ENCODE measurements around the gene DUSP9. TPM values are rescaled to one million over a fixed set of nuclear protein-coding genes. Genes with fewer than 3 reads are reported as not detected.
"Not testable (repeated sequence)": the region's sequence is repeated elsewhere in the genome, so short reads cannot be mapped to it uniquely, and the experiment has no call there.

Gene DUSP9
- total and polyA plus RNA-seq, 4 donors = 0.55 to 3.1 (median 1.4) TPM

- not testable (repeated sequence) for H3K27me3 ChIP-seq (ENCODE audit: control insufficient read depth, insufficient read depth, low read length); H3K36me3 ChIP-seq (ENCODE audit: control insufficient read depth, insufficient read depth, low read length); H3K4me3 ChIP-seq (ENCODE audit: low read depth, low read length); DNase-seq (ENCODE audit: low read depth in 4 of 6, low spot score in 6 of 6); H3K9me3 ChIP-seq (ENCODE audit: control insufficient read depth, insufficient read depth, low read length); H3K27ac ChIP-seq (ENCODE audit: low read depth, low read length)
- H3K4me1 ChIP-seq (ENCODE audit: control insufficient read depth, insufficient read depth, low read length) = peaks cover 25% of the 10 kb centered on the region
- WGBS (ENCODE audit: insufficient coverage) = 78% methylated on average over 16 of the region's 18 CpGs
These were observed 42.2 kb upstream of the DUSP9 start for GRCh38 chrX:153604666-153605380.

GRCh38 chrX:153606503-153606902 lies 40.5 kb upstream of the DUSP9 start:
- no peaks in the 10 kb centered on the region for H3K36me3 ChIP-seq (ENCODE audit: control insufficient read depth, insufficient read depth, low read length)
- H3K4me1 ChIP-seq (ENCODE audit: control insufficient read depth, insufficient read depth, low read length) = peaks cover 22% of the 10 kb centered on the region
- 79% methylated on average over 20 of the region's 23 CpGs for WGBS (ENCODE audit: insufficient coverage)
- no peak for DNase-seq (ENCODE audit: low read depth in 4 of 6, low spot score in 6 of 6)
- no peaks in the 10 kb centered on the region for H3K27me3 ChIP-seq (ENCODE audit: control insufficient read depth, insufficient read depth, low read length)
- H3K27ac ChIP-seq (ENCODE audit: low read depth, low read length) = no peak overlapping the region
- no peaks in the 10 kb centered on the region for H3K9me3 ChIP-seq (ENCODE audit: control insufficient read depth, insufficient read depth, low read length)
- no peak overlapping the region for H3K4me3 ChIP-seq (ENCODE audit: low read depth, low read length)

- no peaks in the 10 kb centered on the region for H3K9me3 ChIP-seq (ENCODE audit: control insufficient read depth, insufficient read depth, low read length)
- H3K27me3 ChIP-seq (ENCODE audit: control insufficient read depth, insufficient read depth, low read length) = no peaks in the 10 kb centered on the region
- no peak overlapping the region for H3K4me3 ChIP-seq (ENCODE audit: low read depth, low read length)
- DNase-seq (ENCODE audit: low read depth in 4 of 6, low spot score in 6 of 6) = no peak
- WGBS (ENCODE audit: insufficient coverage) = 100% methylated on average over 1 of the region's 2 CpGs
- no peak overlapping the region for H3K27ac ChIP-seq (ENCODE audit: low read depth, low read length)
- peaks cover 19% of the 10 kb centered on the region for H3K4me1 ChIP-seq (ENCODE audit: control insufficient read depth, insufficient read depth, low read length)
- H3K36me3 ChIP-seq (ENCODE audit: control insufficient read depth, insufficient read depth, low read length) = no peaks in the 10 kb centered on the region
These were observed 38.6 kb upstream of the DUSP9 start for GRCh38 chrX:153608376-153608775.

- H3K27ac ChIP-seq (ENCODE audit: low read depth, low read length) = no peak overlapping the region
- WGBS (ENCODE audit: insufficient coverage) = 60% methylated on average over 1 of the region's 4 CpGs
- no peak overlapping the region for H3K4me3 ChIP-seq (ENCODE audit: low read depth, low read length)
- H3K9me3 ChIP-seq (ENCODE audit: control insufficient read depth, insufficient read depth, low read length) = no peaks in the 10 kb centered on the region
- no peak for DNase-seq (ENCODE audit: low read depth in 4 of 6, low spot score in 6 of 6)
- no peaks in the 10 kb centered on the region for H3K27me3 ChIP-seq (ENCODE audit: control insufficient read depth, insufficient read depth, low read length)
- no peaks in the 10 kb centered on the region for H3K36me3 ChIP-seq (ENCODE audit: control insufficient read depth, insufficient read depth, low read length)
- H3K4me1 ChIP-seq (ENCODE audit: control insufficient read depth, insufficient read depth, low read length) = peaks cover 19% of the 10 kb centered on the region
These were observed 38.2 kb upstream of the DUSP9 start for GRCh38 chrX:153608806-153609205.

- peaks cover 19% of the 10 kb centered on the region for H3K4me1 ChIP-seq (ENCODE audit: control insufficient read depth, insufficient read depth, low read length)
- H3K36me3 ChIP-seq (ENCODE audit: control insufficient read depth, insufficient read depth, low read length) = no peaks in the 10 kb centered on the region
- WGBS (ENCODE audit: insufficient coverage) = 19% methylated on average over 61 of the region's 63 CpGs
- H3K27ac ChIP-seq (ENCODE audit: low read depth, low read length) = peak overlapping the region; percentile 61
- DNase-seq (ENCODE audit: low read depth in 4 of 6, low spot score in 6 of 6) = peak in 5 of 6 donors; percentile 59 to 94 (median 76)
- no peaks in the 10 kb centered on the region for H3K27me3 ChIP-seq (ENCODE audit: control insufficient read depth, insufficient read depth, low read length)
- H3K4me3 ChIP-seq (ENCODE audit: low read depth, low read length) = peak overlapping the region; percentile 41
- no peaks in the 10 kb centered on the region for H3K9me3 ChIP-seq (ENCODE audit: control insufficient read depth, insufficient read depth, low read length)
These were observed 36.8 kb upstream of the DUSP9 start for GRCh38 chrX:153609917-153610835.

- H3K4me3 ChIP-seq (ENCODE audit: low read depth, low read length) = peak overlapping the region; percentile 41
- H3K36me3 ChIP-seq (ENCODE audit: control insufficient read depth, insufficient read depth, low read length) = no peaks in the 10 kb centered on the region
- DNase-seq (ENCODE audit: low read depth in 4 of 6, low spot score in 6 of 6) = no peak
- peaks cover 19% of the 10 kb centered on the region for H3K4me1 ChIP-seq (ENCODE audit: control insufficient read depth, insufficient read depth, low read length)
- peak overlapping the region; percentile 61 for H3K27ac ChIP-seq (ENCODE audit: low read depth, low read length)
- 61% methylated on average over 9 of the region's 9 CpGs for WGBS (ENCODE audit: insufficient coverage)
- H3K9me3 ChIP-seq (ENCODE audit: control insufficient read depth, insufficient read depth, low read length) = no peaks in the 10 kb centered on the region
- no peaks in the 10 kb centered on the region for H3K27me3 ChIP-seq (ENCODE audit: control insufficient read depth, insufficient read depth, low read length)
These were observed 36.2 kb upstream of the DUSP9 start for GRCh38 chrX:153610836-153611213.

- Histone ChIP-seq H3K27me3 (ENCODE audit: control insufficient read depth, insufficient read depth, low read length) (no peaks in the 10 kb centered on the region), H3K27ac (ENCODE audit: low read depth, low read length) (no peak overlapping the region), H3K9me3 (ENCODE audit: control insufficient read depth, insufficient read depth, low read length) (no peaks in the 10 kb centered on the region), H3K36me3 (ENCODE audit: control insufficient read depth, insufficient read depth, low read length) (no peaks in the 10 kb centered on the region), H3K4me1 (ENCODE audit: control insufficient read depth, insufficient read depth, low read length) (peaks cover 19% of the 10 kb centered on the region), H3K4me3 (ENCODE audit: low read depth, low read length) (no peak overlapping the region)
- DNase-seq (ENCODE audit: low read depth in 4 of 6, low spot score in 6 of 6) = no peak
- 74% methylated on average over 7 of the region's 14 CpGs for WGBS (ENCODE audit: insufficient coverage)
These were observed 35.5 kb upstream of the DUSP9 start for GRCh38 chrX:153611298-153612095.

GRCh38 chrX:153612413-153612812 lies 34.6 kb upstream of the DUSP9 start:
- H3K27ac ChIP-seq (ENCODE audit: low read depth, low read length) = no peak overlapping the region
- no peaks in the 10 kb centered on the region for H3K9me3 ChIP-seq (ENCODE audit: control insufficient read depth, insufficient read depth, low read length)
- H3K4me1 ChIP-seq (ENCODE audit: control insufficient read depth, insufficient read depth, low read length) = peaks cover 19% of the 10 kb centered on the region
- H3K4me3 ChIP-seq (ENCODE audit: low read depth, low read length) = no peak overlapping the region
- no peaks in the 10 kb centered on the region for H3K36me3 ChIP-seq (ENCODE audit: control insufficient read depth, insufficient read depth, low read length)
- DNase-seq (ENCODE audit: low read depth in 4 of 6, low spot score in 6 of 6) = no peak
- H3K27me3 ChIP-seq (ENCODE audit: control insufficient read depth, insufficient read depth, low read length) = no peaks in the 10 kb centered on the region
- WGBS (ENCODE audit: insufficient coverage) = 85% methylated on average over 3 of the region's 10 CpGs

- DNase-seq (ENCODE audit: low read depth in 4 of 6, low spot score in 6 of 6) = no peak
- H3K27ac ChIP-seq (ENCODE audit: low read depth, low read length) = no peak overlapping the region
- no peaks in the 10 kb centered on the region for H3K36me3 ChIP-seq (ENCODE audit: control insufficient read depth, insufficient read depth, low read length)
- no peaks in the 10 kb centered on the region for H3K9me3 ChIP-seq (ENCODE audit: control insufficient read depth, insufficient read depth, low read length)
- H3K27me3 ChIP-seq (ENCODE audit: control insufficient read depth, insufficient read depth, low read length) = no peaks in the 10 kb centered on the region
- H3K4me3 ChIP-seq (ENCODE audit: low read depth, low read length) = no peak overlapping the region
- WGBS (ENCODE audit: insufficient coverage) = 40% methylated on average over 1 of the region's 6 CpGs
- H3K4me1 ChIP-seq (ENCODE audit: control insufficient read depth, insufficient read depth, low read length) = peaks cover 11% of the 10 kb centered on the region
These were observed 32.2 kb upstream of the DUSP9 start for GRCh38 chrX:153614818-153615217.

All from spinal cord (tissue), 10 donors.